MM.1S (cell line): Measurements from ENCODE around the gene CYP2D6.
"Not testable (repeated sequence)": the region's sequence is repeated elsewhere in the genome, so short reads cannot be mapped to it uniquely, and the experiment has no call there.

Source experiments
- EZH2 ChIP-seq: fragments of 300-600 bp; sonication (generic); optimal IDR thresholded peaks from 2 replicates; pipeline ENCODE3; 2017; ENCODE audit warnings: low read depth, mild to moderate bottlenecking, antibody characterized with exemption, low read length, mixed read lengths
- EZH2phosphoT487 ChIP-seq: fragments of 300-600 bp; sonication (generic); IDR thresholded peaks from 2 replicates; pipeline ENCODE4 v1.6.1; 2018; ENCODE audit warnings: antibody characterized with exemption, low read length
- TF ChIP-seq, protein P1 (sequence below): fragments of 300-600 bp; sonication (generic); IDR thresholded peaks from 2 replicates; pipeline ENCODE4 v1.5.1; 2016; ENCODE audit warnings: antibody characterized with exemption, low read length, mixed read lengths

DNA sequence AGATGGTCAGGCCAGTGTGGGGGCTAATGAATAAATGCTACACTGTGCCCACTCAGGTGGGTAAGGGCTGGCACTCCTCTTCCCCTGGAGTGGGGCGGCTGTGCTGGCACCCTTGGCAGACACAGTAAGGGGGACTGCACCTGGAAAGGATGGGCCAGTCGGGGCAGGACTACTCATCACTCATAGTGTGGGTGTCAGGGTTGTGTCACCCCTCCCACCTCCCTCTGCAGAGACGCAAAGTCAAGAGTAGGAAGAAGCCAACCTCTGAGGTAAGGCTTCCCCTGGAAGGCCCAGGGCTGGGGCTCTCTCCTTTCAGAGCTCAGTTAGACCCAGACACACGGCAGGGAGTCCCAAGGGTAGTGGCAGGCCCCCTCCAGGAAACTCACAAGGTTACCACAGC is 5.1 kb upstream of the CYP2D6 start:
- TF ChIP-seq, protein P1, sequence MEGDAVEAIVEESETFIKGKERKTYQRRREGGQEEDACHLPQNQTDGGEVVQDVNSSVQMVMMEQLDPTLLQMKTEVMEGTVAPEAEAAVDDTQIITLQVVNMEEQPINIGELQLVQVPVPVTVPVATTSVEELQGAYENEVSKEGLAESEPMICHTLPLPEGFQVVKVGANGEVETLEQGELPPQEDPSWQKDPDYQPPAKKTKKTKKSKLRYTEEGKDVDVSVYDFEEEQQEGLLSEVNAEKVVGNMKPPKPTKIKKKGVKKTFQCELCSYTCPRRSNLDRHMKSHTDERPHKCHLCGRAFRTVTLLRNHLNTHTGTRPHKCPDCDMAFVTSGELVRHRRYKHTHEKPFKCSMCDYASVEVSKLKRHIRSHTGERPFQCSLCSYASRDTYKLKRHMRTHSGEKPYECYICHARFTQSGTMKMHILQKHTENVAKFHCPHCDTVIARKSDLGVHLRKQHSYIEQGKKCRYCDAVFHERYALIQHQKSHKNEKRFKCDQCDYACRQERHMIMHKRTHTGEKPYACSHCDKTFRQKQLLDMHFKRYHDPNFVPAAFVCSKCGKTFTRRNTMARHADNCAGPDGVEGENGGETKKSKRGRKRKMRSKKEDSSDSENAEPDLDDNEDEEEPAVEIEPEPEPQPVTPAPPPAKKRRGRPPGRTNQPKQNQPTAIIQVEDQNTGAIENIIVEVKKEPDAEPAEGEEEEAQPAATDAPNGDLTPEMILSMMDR = not testable (repeated sequence)
- not testable (repeated sequence) for TF ChIP-seq EZH2, EZH2phosphoT487
